Mucosa of rectum (tissue), 2 donors: ENCODE measurements around the gene BTN2A1.

Experiments
- H3K27ac ChIP-seq, 2 donors: one replicate each; pipeline ENCODE4 v1.7.0; 2013; ENCODE audit warnings: inconsistent platforms in 2 of 2, low read depth in 2 of 2, low read length in 2 of 2
- H3K27me3 ChIP-seq, 2 donors: one replicate each; pipeline ENCODE4 v1.7.0; 2013; ENCODE audit warnings: low read length in 2 of 2; ENCODE audit not compliant: control insufficient read depth in 2 of 2, insufficient read depth in 2 of 2
- H3K36me3 ChIP-seq, 2 donors: one replicate each; pipeline ENCODE4 v1.7.0; 2013; ENCODE audit warnings: low read length in 2 of 2; ENCODE audit not compliant: control insufficient read depth in 2 of 2, insufficient read depth in 2 of 2
- H3K4me1 ChIP-seq, 2 donors: one replicate each; pipeline ENCODE4 v1.7.0; 2013; ENCODE audit warnings: low read length in 2 of 2, mild to moderate bottlenecking in 1 of 2; ENCODE audit not compliant: control insufficient read depth in 2 of 2, insufficient read depth in 2 of 2
- H3K4me3 ChIP-seq, 2 donors: one replicate each; pipeline ENCODE4 v1.7.0; 2013; ENCODE audit warnings: low read length in 2 of 2
- H3K9ac ChIP-seq, 2 donors: one replicate each; pipeline ENCODE4 v1.7.0; 2013; ENCODE audit warnings: low read length in 2 of 2, low read depth in 1 of 2, mild to moderate bottlenecking in 1 of 2
- H3K9me3 ChIP-seq, 2 donors: one replicate each; pipeline ENCODE4 v1.7.0; 2013; ENCODE audit warnings: low read length in 2 of 2; ENCODE audit not compliant: control insufficient read depth in 2 of 2
- donor health status: healthy.
- donor health status: Normal muscosa, but diverticular disease.

The BTN2A1 gene

GRCh38 chr6:26464014-26464413 lies 6.3 kb downstream of the BTN2A1 start:
- no peaks in the 10 kb centered on the region for H3K9me3 ChIP-seq
- H3K4me3 ChIP-seq, result no peak overlapping the region
- peaks cover 72 to 79% of the 10 kb centered on the region in 2 donors for H3K36me3 ChIP-seq
- H3K9ac ChIP-seq, result no peak overlapping the region
- H3K4me1 ChIP-seq, result peaks cover 9 to 13% of the 10 kb centered on the region in 2 donors
- H3K27me3 ChIP-seq, result no peaks in the 10 kb centered on the region
- no peak overlapping the region for H3K27ac ChIP-seq

DNA sequence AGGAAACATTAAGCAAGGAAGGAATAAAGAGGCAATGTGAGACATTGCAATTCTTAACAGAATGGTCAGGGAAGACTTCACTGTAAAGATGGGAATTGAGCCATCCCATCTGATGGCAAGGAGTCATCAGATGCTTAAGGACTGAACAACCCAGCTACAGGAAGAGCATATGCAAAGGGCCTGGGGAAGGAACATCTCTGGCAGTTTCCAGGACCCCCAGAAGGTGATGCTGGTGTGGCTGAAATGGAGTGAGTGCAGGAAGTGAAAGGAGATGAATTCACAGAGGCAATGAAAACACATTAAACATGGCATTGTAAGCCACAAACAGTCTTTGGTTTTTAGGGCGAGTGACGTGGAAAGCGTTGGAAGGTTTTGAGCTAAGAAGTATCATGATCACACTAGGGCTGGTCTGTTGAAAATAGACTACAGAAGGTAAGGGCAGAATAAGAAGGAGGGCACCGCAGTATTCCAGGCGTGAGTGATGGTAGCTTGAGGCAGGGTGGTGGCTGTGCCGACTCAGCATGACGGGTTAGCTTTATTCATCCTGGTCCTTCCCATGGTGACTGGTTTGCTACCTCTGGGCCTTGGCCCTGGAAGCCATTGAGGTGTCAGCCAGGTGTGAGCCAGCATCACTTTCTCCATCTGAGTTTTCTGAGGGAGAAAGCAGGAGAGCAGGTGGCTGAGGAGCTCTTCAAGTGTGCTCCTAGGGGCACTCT lies 6.8 kb downstream of the BTN2A1 start:
- H3K36me3 ChIP-seq, result peaks cover 68 to 75% of the 10 kb centered on the region in 2 donors
- H3K9me3 ChIP-seq, result no peaks in the 10 kb centered on the region
- H3K4me3 ChIP-seq, result no peak overlapping the region

DNA sequence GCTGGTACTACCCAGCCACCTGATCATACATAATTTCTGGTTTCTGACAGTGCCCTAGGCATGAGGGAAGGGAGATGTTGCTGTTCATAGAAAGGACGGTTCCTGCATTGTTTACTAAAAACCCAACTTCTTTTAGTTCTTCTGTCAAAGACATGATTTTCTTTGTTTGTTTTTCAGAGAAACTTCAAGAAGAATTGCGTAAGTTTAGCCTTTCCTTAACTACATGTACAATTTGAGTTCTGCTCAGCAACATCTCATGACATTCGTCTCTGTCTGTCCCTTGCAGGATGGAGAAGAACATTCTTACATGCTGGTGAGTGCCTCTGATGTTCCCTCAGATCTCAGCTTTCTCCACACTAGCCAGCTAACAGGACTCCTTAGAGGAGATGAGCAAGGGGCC lies 8.0 kb downstream of the BTN2A1 start:
- no peak overlapping the region for H3K4me3 ChIP-seq
- H3K36me3 ChIP-seq, result peaks cover 62 to 70% of the 10 kb centered on the region in 2 donors
- H3K9ac ChIP-seq, result no peak overlapping the region
- H3K27ac ChIP-seq, result no peak overlapping the region
- H3K27me3 ChIP-seq, result no peaks in the 10 kb centered on the region
- H3K4me1 ChIP-seq, result peaks cover 0 to 2% of the 10 kb centered on the region in 2 donors
- H3K9me3 ChIP-seq, result no peaks in the 10 kb centered on the region

More for the DNA sequence above, 6.8 kb downstream of the BTN2A1 start:
- H3K27ac ChIP-seq, result no peak overlapping the region
- H3K4me1 ChIP-seq, result peaks cover 3 to 7% of the 10 kb centered on the region in 2 donors
- no peaks in the 10 kb centered on the region for H3K27me3 ChIP-seq
- no peak overlapping the region for H3K9ac ChIP-seq

DNA sequence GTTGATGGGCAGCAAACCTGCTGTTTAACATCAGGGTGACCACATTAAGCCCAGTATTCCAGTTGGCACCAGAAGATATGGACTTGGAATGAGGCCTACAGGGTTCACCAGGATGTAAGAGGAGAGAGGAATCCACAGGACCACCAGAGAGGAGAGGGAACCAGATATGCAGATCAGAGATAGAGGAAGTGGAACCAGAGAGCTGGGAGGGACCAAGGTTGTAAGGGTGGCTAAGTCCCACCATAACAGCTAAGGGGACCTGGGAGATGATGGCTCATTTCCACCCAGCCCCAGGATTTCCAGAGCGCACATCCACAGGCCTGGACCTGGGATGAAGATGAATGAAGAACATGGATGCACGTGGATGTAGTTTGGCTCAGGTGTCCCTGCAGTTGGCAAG lies 11.1 kb downstream of the BTN2A1 start:
- H3K9ac ChIP-seq, result no peak overlapping the region
- no peaks in the 10 kb centered on the region for H3K27me3 ChIP-seq
- H3K4me1 ChIP-seq, result peaks cover 4 to 5% of the 10 kb centered on the region in 2 donors
- H3K4me3 ChIP-seq, result no peak overlapping the region
- H3K36me3 ChIP-seq, result peaks cover 44 to 48% of the 10 kb centered on the region in 2 donors
- H3K27ac ChIP-seq, result no peak overlapping the region
- no peaks in the 10 kb centered on the region for H3K9me3 ChIP-seq

- Histone ChIP-seq H3K9me3 (no peaks in the 10 kb centered on the region), H3K36me3 (peaks cover 26 to 31% of the 10 kb centered on the region in 2 donors), H3K27me3 (no peaks in the 10 kb centered on the region), H3K27ac (no peak overlapping the region), H3K4me1 (peaks cover 16% of the 10 kb centered on the region in 2 donors), H3K4me3 (no peak overlapping the region), H3K9ac (no peak overlapping the region)
Observed at GRCh38 chr6:26470643-26471042, 12.9 kb downstream of the BTN2A1 start.

- Histone ChIP-seq H3K9ac (no peak overlapping the region), H3K27me3 (no peaks in the 10 kb centered on the region), H3K27ac (no peak overlapping the region), H3K4me1 (peaks cover 16 to 19% of the 10 kb centered on the region in 2 donors), H3K4me3 (no peak overlapping the region), H3K36me3 (peaks cover 13 to 18% of the 10 kb centered on the region in 2 donors), H3K9me3 (no peaks in the 10 kb centered on the region)
Observed at GRCh38 chr6:26471970-26472369, 14.2 kb downstream of the BTN2A1 start.

- Histone ChIP-seq H3K4me3 (peak overlapping the region in 1 of 2 donors; percentile 89), H3K27ac (peak overlapping the region; percentile 90 to 95), H3K9me3 (no peaks in the 10 kb centered on the region), H3K36me3 (peaks cover 9 to 14% of the 10 kb centered on the region in 2 donors), H3K4me1 (peaks cover 16 to 19% of the 10 kb centered on the region in 2 donors), H3K9ac (peak overlapping the region in 1 of 2 donors; percentile 60), H3K27me3 (no peaks in the 10 kb centered on the region)
Observed at GRCh38 chr6:26472549-26473290, 15.0 kb downstream of the BTN2A1 start.

DNA sequence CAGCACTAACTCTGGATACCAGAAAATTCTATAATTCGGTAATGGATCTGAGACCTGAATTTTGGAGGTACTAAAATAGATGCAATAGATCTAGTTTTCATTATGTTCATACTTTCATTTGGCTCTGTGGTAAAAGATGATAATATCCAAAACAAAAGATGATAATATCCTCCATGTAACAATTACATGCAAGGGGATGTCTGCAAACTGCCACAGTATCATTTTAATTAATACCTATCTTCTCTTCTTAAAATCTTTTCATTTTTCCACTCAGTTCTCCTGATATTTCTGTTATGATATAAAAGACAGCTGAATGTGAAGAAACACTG lies 15.6 kb downstream of the BTN2A1 start:
- peaks cover 8% of the 10 kb centered on the region in 2 donors for H3K36me3 ChIP-seq
- H3K4me3 ChIP-seq, result peak overlapping the region; percentile 68 to 89
- H3K4me1 ChIP-seq, result peaks cover 16 to 19% of the 10 kb centered on the region in 2 donors
- no peaks in the 10 kb centered on the region for H3K9me3 ChIP-seq
- H3K27ac ChIP-seq, result peak overlapping the region; percentile 90 to 95
- H3K9ac ChIP-seq, result peak overlapping the region; percentile 60 to 64
- no peaks in the 10 kb centered on the region for H3K27me3 ChIP-seq

DNA sequence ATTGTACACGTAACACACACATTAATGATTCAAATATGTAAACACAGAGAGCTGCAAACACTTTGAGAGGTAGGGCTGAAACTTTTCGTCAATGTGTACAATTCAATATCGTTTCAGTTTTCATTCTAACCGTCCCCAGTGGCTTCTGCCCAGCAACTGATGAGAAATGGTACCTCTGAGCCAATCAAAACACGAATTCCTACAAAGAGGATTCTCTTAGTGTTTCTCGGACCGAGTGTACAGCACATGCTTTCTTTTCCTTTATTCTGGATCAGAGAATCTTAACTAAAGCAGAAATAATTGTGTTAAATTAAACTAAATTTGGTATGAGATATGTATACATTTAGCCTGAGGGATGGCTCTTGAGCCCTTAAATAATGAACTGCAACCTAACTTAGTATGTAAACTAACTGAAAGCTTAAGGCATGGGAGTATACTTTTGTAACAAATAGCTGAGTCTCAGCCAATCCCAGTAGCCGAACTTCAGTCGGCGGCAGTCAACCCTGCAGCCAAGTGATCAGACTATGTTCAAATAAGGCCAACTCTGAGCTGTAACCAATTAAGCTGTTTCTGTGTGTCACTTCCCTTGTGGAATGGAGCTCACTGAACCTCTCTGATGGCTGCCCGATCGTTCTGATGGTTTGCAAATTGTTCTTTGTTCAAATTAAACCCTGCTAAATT lies 16.1 kb downstream of the BTN2A1 start:
- peaks cover 16 to 19% of the 10 kb centered on the region in 2 donors for H3K4me1 ChIP-seq
- H3K9ac ChIP-seq, result peak overlapping the region; percentile 60 to 64
- H3K4me3 ChIP-seq, result peak overlapping the region; percentile 68 to 89
- H3K36me3 ChIP-seq, result peaks cover 3% of the 10 kb centered on the region in 2 donors
- no peaks in the 10 kb centered on the region for H3K27me3 ChIP-seq
- H3K27ac ChIP-seq, result peak overlapping the region; percentile 90 to 95
- H3K9me3 ChIP-seq, result no peaks in the 10 kb centered on the region

DNA sequence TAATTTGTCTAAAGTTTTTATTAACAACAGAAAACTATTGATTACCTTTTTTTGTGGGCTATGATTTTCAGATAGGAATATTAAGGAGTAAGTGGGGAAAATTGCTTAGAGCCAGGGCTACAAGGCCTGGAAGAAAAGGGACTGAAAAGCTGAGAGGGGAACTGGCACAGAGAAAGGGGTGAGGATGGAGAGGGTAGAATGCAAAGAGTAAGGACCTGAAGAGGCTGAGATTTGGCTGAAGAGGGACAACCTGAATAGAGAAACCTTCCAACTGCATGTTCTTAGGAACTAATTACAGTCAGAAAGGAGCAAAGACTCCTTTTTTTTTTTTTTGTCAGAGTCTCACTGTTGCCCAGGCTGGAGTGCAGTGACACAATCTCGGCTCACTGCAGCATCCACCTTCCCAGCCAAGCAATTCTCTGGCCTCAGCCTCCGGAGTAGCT lies 16.7 kb downstream of the BTN2A1 start:
- Histone ChIP-seq H3K9ac (peak overlapping the region; percentile 60 to 64), H3K9me3 (no peaks in the 10 kb centered on the region), H3K27ac (peak overlapping the region; percentile 90 to 95), H3K4me3 (peak overlapping the region; percentile 68 to 89), H3K27me3 (no peaks in the 10 kb centered on the region), H3K4me1 (peaks cover 16 to 19% of the 10 kb centered on the region in 2 donors), H3K36me3 (no peaks in the 10 kb centered on the region)
